H1 (cell line): ENCODE results near the gene HDAC9. TPM values are rescaled to one million over a fixed set of nuclear protein-coding genes. Genes with fewer than 3 reads are reported as not detected.

Source experiments
- CTCF ChIA-PET: fragments of 300-600 bp; sonication (Branson Sonifier 250); formaldehyde crosslinking; loops from one replicate; lab custom pipeline; 2021; ENCODE audit not compliant: partially characterized antibody; lab: Charles Lee
- POLR2A ChIA-PET: fragments of 300-600 bp; sonication (Branson Sonifier 250); formaldehyde crosslinking; loops from one replicate; lab custom pipeline; 2021; ENCODE audit warnings: inconsistent platforms; ENCODE audit not compliant: partially characterized antibody; lab: Charles Lee
- DNase-seq, 2 experiments: peaks; one replicate each; pipeline versions ENCODE4 v3.0.0 to v3.0.0-alpha.2; 2010 to 2022; ENCODE audit warnings: low spot score in 2 of 2, low read depth in 1 of 2, mixed read lengths in 1 of 2
- FAIRE-seq: peaks from 2 replicates; lab custom pipeline; 2011; peaks lifted over from hg19 to GRCh38; lab: Jason Lieb, UNC
- H2AFZ ChIP-seq: 2 replicates; pipeline ENCODE4 v1.8.1; 2012; ENCODE audit warnings: low read length, inconsistent platforms
- H2AK5ac ChIP-seq: 2 replicates; pipeline ENCODE4 v1.6.1; 2013; ENCODE audit warnings: low read depth, low read length
- H2BK120ac ChIP-seq: replicated peaks from 2 replicates; pipeline ENCODE3; 2013; ENCODE audit warnings: low read depth, low read length, inconsistent platforms
- H2BK12ac ChIP-seq: 2 replicates; pipeline ENCODE4 v1.6.1; 2013; ENCODE audit warnings: low read depth, low read length
- H2BK15ac ChIP-seq: 2 replicates; pipeline ENCODE4 v1.6.1; 2013; ENCODE audit warnings: low read length
- H2BK20ac ChIP-seq: 2 replicates; pipeline ENCODE4 v1.6.1; 2013; ENCODE audit warnings: low read length
- H2BK5ac ChIP-seq: 2 replicates; pipeline ENCODE4 v1.6.1; 2013; ENCODE audit warnings: low read depth, low read length
- H3K14ac ChIP-seq: 2 replicates; pipeline ENCODE4 v1.6.1; 2013; ENCODE audit warnings: inconsistent platforms; ENCODE audit not compliant: insufficient read length
- H3K18ac ChIP-seq: 2 replicates; pipeline ENCODE4 v1.6.1; 2013; ENCODE audit warnings: low read length; ENCODE audit errors: extremely low read depth
- H3K23ac ChIP-seq: 2 replicates; pipeline ENCODE4 v1.6.1; 2013; ENCODE audit warnings: inconsistent platforms; ENCODE audit not compliant: insufficient read length
- H3K23me2 ChIP-seq: 2 replicates; pipeline ENCODE4 v1.6.1; 2013; ENCODE audit warnings: low read depth, low read length
- H3K27ac ChIP-seq: 2 replicates; pipeline ENCODE4 v1.6.1; 2011; ENCODE audit warnings: low read depth, low read length, inconsistent platforms
- H3K27me3 ChIP-seq, 4 experiments: replicated peaks in 1 of 4; 1 replicate in 1 of 4; 2 replicates in 3 of 4; pipeline versions ENCODE4 v1.6.1 to v1.8.1; 2011 to 2013; ENCODE audit warnings: low read length in 3 of 4, mild to moderate bottlenecking in 3 of 4, inconsistent platforms in 2 of 4, mixed read lengths in 2 of 4, moderate library complexity in 1 of 4; ENCODE audit not compliant: control insufficient read depth in 3 of 4, insufficient read depth in 3 of 4; ENCODE audit errors: extremely low read depth in 1 of 4
- H3K36me3 ChIP-seq, 4 experiments: 2 replicates each; pipeline versions ENCODE4 v1.6.1 to v1.8.1; 2011 to 2013; ENCODE audit warnings: mild to moderate bottlenecking in 4 of 4, low read length in 3 of 4, moderate library complexity in 2 of 4, control low read depth in 1 of 4, inconsistent platforms in 1 of 4; ENCODE audit not compliant: insufficient read depth in 4 of 4, control insufficient read depth in 2 of 4
- H3K4ac ChIP-seq: replicated peaks from 2 replicates; pipeline ENCODE3; 2013; ENCODE audit warnings: low read length, low read depth, mixed read lengths, inconsistent platforms; ENCODE audit not compliant: insufficient read length
- H3K4me1 ChIP-seq, 4 experiments: replicated peaks in 1 of 4; 1 replicate in 1 of 4; 2 replicates in 3 of 4; pipeline versions ENCODE4 v1.6.1 to v1.8.1; 2011 to 2013; ENCODE audit warnings: low read length in 3 of 4, inconsistent platforms in 2 of 4, mixed read lengths in 1 of 4; ENCODE audit not compliant: insufficient read depth in 4 of 4, control insufficient read depth in 3 of 4
- H3K4me2 ChIP-seq, 2 experiments: 2 replicates each; pipeline versions ENCODE4 v1.6.1 to v1.8.1; 2011 to 2013; ENCODE audit warnings: low read depth in 2 of 2, low read length in 2 of 2, control low read depth in 1 of 2, inconsistent platforms in 1 of 2, mild to moderate bottlenecking in 1 of 2; ENCODE audit not compliant: insufficient read depth in 1 of 2
- H3K4me3 ChIP-seq, 4 experiments: fragments of 200-600, 300-600 bp in 1 of 4; sonication (generic), shearing (Covaris generic), sonication (Bioruptor Twin) in 1 of 4; 2 replicates each; pipeline versions ENCODE4 v1.5.1 to v1.8.1; 2011 to 2016; ENCODE audit warnings: low read length in 4 of 4, low read depth in 3 of 4, control low read depth in 2 of 4, inconsistent platforms in 2 of 4, mild to moderate bottlenecking in 2 of 4, mixed read lengths in 1 of 4, moderate library complexity in 1 of 4; ENCODE audit not compliant: insufficient read depth in 2 of 4; ENCODE audit errors: extremely low read depth in 1 of 4
- H3K56ac ChIP-seq: replicated peaks from 2 replicates; pipeline ENCODE3; 2013; ENCODE audit warnings: low read depth, mild to moderate bottlenecking, mixed read lengths, low read length, inconsistent platforms; ENCODE audit not compliant: insufficient read length
- H3K79me1 ChIP-seq: 2 replicates; pipeline ENCODE4 v1.6.1; 2013; ENCODE audit warnings: low read depth, low read length, control low read depth
- H3K79me2 ChIP-seq, 2 experiments: 2 replicates each; pipeline versions ENCODE4 v1.6.1 to v1.8.1; 2012 to 2013; ENCODE audit warnings: low read length in 2 of 2, mild to moderate bottlenecking in 2 of 2, inconsistent platforms in 1 of 2; ENCODE audit not compliant: insufficient read depth in 2 of 2, control insufficient read depth in 1 of 2
- H3K9ac ChIP-seq, 4 experiments: replicated peaks in 1 of 4; 1 replicate in 1 of 4; 2 replicates in 3 of 4; pipeline versions ENCODE4 v1.6.1 to v1.8.1; 2011 to 2013; ENCODE audit warnings: low read depth in 3 of 4, low read length in 3 of 4, control low read depth in 2 of 4, mild to moderate bottlenecking in 2 of 4, moderate library complexity in 2 of 4, inconsistent platforms in 1 of 4; ENCODE audit errors: extremely low read depth in 1 of 4
- H3K9me3 ChIP-seq, 2 experiments: 2 replicates each; pipeline versions ENCODE4 v1.6.1 to v1.8.1; 2012 to 2013; ENCODE audit warnings: mild to moderate bottlenecking in 2 of 2, moderate library complexity in 2 of 2, control low read depth in 1 of 2, inconsistent platforms in 1 of 2, low read depth in 1 of 2, low read length in 1 of 2, mixed read lengths in 1 of 2; ENCODE audit not compliant: insufficient read depth in 2 of 2
- H4K20me1 ChIP-seq, 2 experiments: replicated peaks in 1 of 2; 2 replicates each; pipeline versions ENCODE3 to v1.8.1; 2011 to 2013; ENCODE audit warnings: inconsistent platforms in 2 of 2, low read length in 2 of 2, mild to moderate bottlenecking in 1 of 2; ENCODE audit not compliant: insufficient read depth in 2 of 2, control insufficient read depth in 1 of 2
- H4K5ac ChIP-seq: 2 replicates; pipeline ENCODE4 v1.6.1; 2013; ENCODE audit warnings: low read length, low read depth, mixed read lengths, inconsistent platforms; ENCODE audit not compliant: insufficient read length
- H4K8ac ChIP-seq: 2 replicates; pipeline ENCODE4 v1.8.0; 2013; ENCODE audit warnings: mild to moderate bottlenecking, moderate library complexity, low read length, inconsistent platforms; ENCODE audit not compliant: insufficient read depth; ENCODE audit errors: extremely low read depth
- H4K91ac ChIP-seq: replicated peaks from 2 replicates; pipeline ENCODE3; 2013; ENCODE audit warnings: low read length, mixed read lengths, inconsistent platforms; ENCODE audit not compliant: insufficient read length
- BRCA1 ChIP-seq: IDR thresholded peaks from 2 replicates; pipeline ENCODE4 v1.6.1; 2012; ENCODE audit warnings: low read depth, low read length, improper control_type of control experiment
- CHD2 ChIP-seq: IDR thresholded peaks from 2 replicates; pipeline ENCODE4 v1.6.1; 2012; ENCODE audit warnings: low read length, improper control_type of control experiment
- GTF2F1 ChIP-seq: IDR thresholded peaks from 2 replicates; pipeline ENCODE4 v1.6.1; 2012; ENCODE audit warnings: low read depth, low read length, improper control_type of control experiment, borderline replicate concordance
- HDAC2 ChIP-seq, 2 experiments: fragments of 300-600 bp in 1 of 2; sonication (generic) in 1 of 2; IDR thresholded peaks; 2 replicates each; pipeline ENCODE4 v1.6.1; 2011 to 2012; ENCODE audit warnings: low read depth in 2 of 2, low read length in 2 of 2, mild to moderate bottlenecking in 2 of 2, moderate library complexity in 2 of 2, borderline replicate concordance in 1 of 2, inconsistent platforms in 1 of 2
- KDM1A ChIP-seq: fragments of 200-600, 300-600 bp; sonication (generic); IDR thresholded peaks from 2 replicates; pipeline ENCODE4 v1.7.1; 2016; ENCODE audit warnings: mild to moderate bottlenecking, low read length, borderline replicate concordance
- MAX ChIP-seq: IDR thresholded peaks from 2 replicates; pipeline ENCODE4 v1.6.1; 2012; ENCODE audit warnings: inconsistent platforms
- PHF8 ChIP-seq: fragments of 200-600 bp; sonication (generic); conservative IDR thresholded peaks from 2 replicates; pipeline ENCODE4 v1.7.1; 2012; ENCODE audit warnings: low read depth, mild to moderate bottlenecking, inconsistent platforms, low read length, moderate library complexity
- POLR2A ChIP-seq, 2 experiments: IDR thresholded peaks; 1 replicate in 1 of 2; 2 replicates in 1 of 2; pipeline ENCODE4 v1.6.1; 2011; ENCODE audit warnings: low read depth in 2 of 2, low read length in 2 of 2, mild to moderate bottlenecking in 2 of 2; ENCODE audit errors: control extremely low read depth in 1 of 2
- POLR2AphosphoS5 ChIP-seq: IDR thresholded peaks from 2 replicates; pipeline ENCODE4 v1.6.1; 2011; ENCODE audit warnings: low read depth, low read length
- RNF2 ChIP-seq: fragments of 200-900, 300-1000 bp; sonication (generic); IDR thresholded peaks from 2 replicates; pipeline ENCODE4 v1.7.1; 2016; ENCODE audit warnings: borderline replicate concordance, low read depth, mild to moderate bottlenecking, antibody characterized with exemption, low read length; ENCODE audit not compliant: poor library complexity, severe bottlenecking; ENCODE audit errors: missing control alignments
- RXRA ChIP-seq: IDR thresholded peaks from 2 replicates; pipeline ENCODE4 v1.6.1; 2011; ENCODE audit warnings: low read depth, mild to moderate bottlenecking, low read length, moderate library complexity; ENCODE audit not compliant: insufficient read depth
- SP1 ChIP-seq: IDR thresholded peaks from 2 replicates; pipeline ENCODE4 v1.6.1; 2011; ENCODE audit warnings: low read depth, low read length
- TAF1 ChIP-seq: IDR thresholded peaks from 2 replicates; pipeline ENCODE4 v1.6.1; 2011; ENCODE audit warnings: mild to moderate bottlenecking, low read depth, low read length
- TBP ChIP-seq: IDR thresholded peaks from 2 replicates; pipeline ENCODE4 v1.6.1; 2011; ENCODE audit warnings: low read depth, low read length, improper control_type of control experiment
- WGBS, 2 experiments: shearing (Covaris generic) in 1 of 2; methylation state at CpG; one replicate each; pipeline versions ENCODE4 v1.1.6 to v1.1.7; 2013 to 2015; ENCODE audit warnings: low lambda C conversion rate in 2 of 2, mixed read lengths in 2 of 2, inconsistent platforms in 1 of 2, low coverage in 1 of 2, missing lambda C conversion rate in 1 of 2; ENCODE audit not compliant: insufficient replicate concordance in 2 of 2, insufficient coverage in 1 of 2, insufficient read length in 1 of 2; ENCODE audit errors: extremely low coverage in 1 of 2, missing lambda C conversion rate in 1 of 2; 5-methylcytosine and 5-hydroxymethylcytosine counted together
- polyA plus RNA-seq, 7 experiments: library from polyadenylated mRNA; depleted of rRNA in 3 of 7; stranded (reverse) in 5 of 7; unstranded in 2 of 7; fragments of >200 nt in 5 of 7; fragments of 200-250 nt in 2 of 7; gene quantifications; 1 replicate in 5 of 7; 2 replicates in 1 of 7; 4 replicates in 1 of 7; pipeline versions ENCODE4 v1.2.1 to v1.2.3, GENCODE V29; 2011 to 2013; ENCODE audit warnings: missing spikeins in 2 of 7, mixed read lengths in 2 of 7
- total RNA-seq: library from RNA; stranded (reverse); fragmentation: NEBNext Ultra II Directional; extraction: Animal tissue kit (Norgen Biotek cat#: 25700); gene quantifications from 2 replicates; pipeline ENCODE4 v1.2.1, GENCODE V29; 2021

The HDAC9 gene
- total and polyA plus RNA-seq, 2 of the 8 experiments (the other 6 are each of a cell fraction or from before 2014, with no cell fraction given), result 9.5 to 13.1 TPM

GRCh38 chr7:18846765-18847215 is 351.2 kb downstream of the HDAC9 start:
- Histone ChIP-seq H3K79me2 (no peaks in the 10 kb centered on the region), H3K79me1 (no peaks in the 10 kb centered on the region), H2AK5ac (no peak overlapping the region), H2BK5ac (no peak overlapping the region), H3K36me3 (no peaks in the 10 kb centered on the region), H4K20me1 (no peaks in the 10 kb centered on the region), H2BK20ac (no peak overlapping the region), H3K4me3 (no peak overlapping the region), H4K91ac (no peak overlapping the region), H3K18ac (no peak overlapping the region), H4K8ac (no peak overlapping the region), H3K27ac (no peak overlapping the region), H3K4ac (no peak overlapping the region), H3K4me1 (peaks cover 0 to under 1% (median under 1%) of the 10 kb centered on the region in 4 experiments; a peak in 2 of 7 replicates), H3K14ac (no peak overlapping the region), H3K9ac (no peak overlapping the region), H3K27me3 (no peaks in the 10 kb centered on the region), H3K9me3 (no peaks in the 10 kb centered on the region), H4K5ac (no peak overlapping the region), H2BK120ac (no peak overlapping the region), H3K4me2 (no peak overlapping the region), H3K23ac (no peak overlapping the region), H3K56ac (no peak overlapping the region), H3K23me2 (no peaks in the 10 kb centered on the region), H2AFZ (no peak overlapping the region), H2BK15ac (no peak overlapping the region), H2BK12ac (no peak overlapping the region)
- ChIA-PET POLR2A (no interaction called here), CTCF (interaction anchor here (1.2 kb wide), 1 partner anchor 153 kb away, joined by 3 read pairs; no protein-coding TSS in a partner anchor)
- no peak for DNase-seq
- 84% methylated on average over 4 of the region's 4 CpGs; no CpG with 5 or more reads in 1 of the 2 experiments for WGBS, 2 experiments
- FAIRE-seq, result no peak
- TF ChIP-seq SP1, result no peak
- TF ChIP-seq KDM1A, result no peak
- TF ChIP-seq HDAC2 (IDR thresholded peaks at IDR 0.05; ENCODE audit: borderline replicate concordance in 1 of 2, low read depth in 2 of 2, low read length in 2 of 2), result no peak
- no peak for TF ChIP-seq BRCA1
- no peak for TF ChIP-seq CHD2
- no peak for TF ChIP-seq PHF8
- TF ChIP-seq POLR2A (IDR thresholded peaks at IDR 0.05; ENCODE audit: control extremely low read depth in 1 of 2, low read depth in 2 of 2, low read length in 2 of 2), result no peak
- no peak for TF ChIP-seq MAX
- TF ChIP-seq POLR2AphosphoS5, result no peak
- TF ChIP-seq GTF2F1, result no peak
- no peak for TF ChIP-seq RNF2
- TF ChIP-seq TBP, result no peak
- TF ChIP-seq RXRA, result no peak
- no peak for TF ChIP-seq TAF1
